HG03196 (cell line): ENCODE results near the gene CDX1.

Experiments used
- ATAC-seq: cut with Tn5 transposase; IDR thresholded peaks from one replicate; pipeline ENCODE4 v1.9.1; 2021; ENCODE audit not compliant: unreplicated experiment

Gene CDX1

GRCh38 chr5:150204590-150204960 lies 38.0 kb downstream of the CDX1 start:
- no peak for ATAC-seq

GRCh38 chr5:150206098-150206778 lies 39.7 kb downstream of the CDX1 start:
- no peak for ATAC-seq

GRCh38 chr5:150206779-150207115 lies 40.2 kb downstream of the CDX1 start:
- ATAC-seq: no peak

- no peak for ATAC-seq
Observed at GRCh38 chr5:150208187-150209098, 41.9 kb downstream of the CDX1 start.

- ATAC-seq: no peak
Observed at GRCh38 chr5:150209099-150209635, 42.6 kb downstream of the CDX1 start.

GRCh38 chr5:150210644-150211043 lies 44.1 kb downstream of the CDX1 start:
- ATAC-seq: no peak

- no peak for ATAC-seq
Observed at GRCh38 chr5:150211156-150212030, 44.8 kb downstream of the CDX1 start.

GRCh38 chr5:150213530-150213929 lies 47.0 kb downstream of the CDX1 start:
- ATAC-seq: no peak

GRCh38 chr5:150214289-150214688 lies 47.7 kb downstream of the CDX1 start:
- no peak for ATAC-seq

GRCh38 chr5:150215979-150216944 lies 49.7 kb downstream of the CDX1 start:
- ATAC-seq: no peak

- ATAC-seq: no peak
Observed at GRCh38 chr5:150217038-150217437, 50.5 kb downstream of the CDX1 start.

- ATAC-seq: no peak
Observed at GRCh38 chr5:150217873-150218692, 51.5 kb downstream of the CDX1 start.

GRCh38 chr5:150218693-150219035 lies 52.1 kb downstream of the CDX1 start:
- no peak for ATAC-seq

GRCh38 chr5:150219142-150219541 lies 52.6 kb downstream of the CDX1 start:
- ATAC-seq: no peak

- no peak for ATAC-seq
Observed at GRCh38 chr5:150219861-150220260, 53.3 kb downstream of the CDX1 start.

- no peak for ATAC-seq
Observed at GRCh38 chr5:150221471-150221870, 54.9 kb downstream of the CDX1 start.

GRCh38 chr5:150222906-150223305 lies 56.3 kb downstream of the CDX1 start:
- ATAC-seq: no peak

- no peak for ATAC-seq
Observed at GRCh38 chr5:150223474-150223873, 56.9 kb downstream of the CDX1 start.

GRCh38 chr5:150224483-150225027 lies 58.0 kb downstream of the CDX1 start:
- ATAC-seq: no peak
